Inflammatory macrophage treated with lipopolysaccharide for 4 hours (primary cell): ENCODE measurements around the gene FRMD4B.

ENCODE experiments used
- DNase-seq: peaks from one replicate; pipeline ENCODE4 v3.0.0-alpha.2; 2020

The FRMD4B gene

DNA sequence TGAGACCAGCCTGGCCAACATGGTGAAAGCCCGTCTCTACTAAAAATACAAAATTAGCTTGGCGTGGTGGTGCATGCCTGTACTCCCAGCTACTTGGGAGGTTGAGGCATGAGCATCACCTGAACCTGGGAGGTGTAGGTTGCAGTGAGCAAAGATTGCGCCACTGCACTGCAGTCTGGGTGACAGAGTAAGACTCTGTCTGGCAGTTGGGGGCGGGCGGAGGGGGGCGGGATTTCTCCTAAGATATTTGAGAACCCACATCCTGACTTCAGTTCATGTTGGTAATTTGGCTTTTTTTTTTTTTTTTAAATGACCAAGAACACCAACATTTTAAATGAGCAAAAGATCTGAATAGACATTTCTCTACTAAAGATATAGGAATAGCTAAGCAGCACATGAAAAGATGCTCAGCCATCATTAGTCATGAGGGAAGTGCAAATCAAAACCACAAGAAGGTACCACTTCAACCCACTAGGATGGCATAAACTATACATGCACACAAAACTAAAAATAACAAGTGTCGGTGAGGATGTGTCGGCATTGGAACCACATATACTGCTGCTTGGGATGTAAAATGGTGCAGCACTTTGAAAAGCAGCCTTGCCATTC lies 187.9 kb downstream of the FRMD4B start:
- DNase-seq: no peak

DNA sequence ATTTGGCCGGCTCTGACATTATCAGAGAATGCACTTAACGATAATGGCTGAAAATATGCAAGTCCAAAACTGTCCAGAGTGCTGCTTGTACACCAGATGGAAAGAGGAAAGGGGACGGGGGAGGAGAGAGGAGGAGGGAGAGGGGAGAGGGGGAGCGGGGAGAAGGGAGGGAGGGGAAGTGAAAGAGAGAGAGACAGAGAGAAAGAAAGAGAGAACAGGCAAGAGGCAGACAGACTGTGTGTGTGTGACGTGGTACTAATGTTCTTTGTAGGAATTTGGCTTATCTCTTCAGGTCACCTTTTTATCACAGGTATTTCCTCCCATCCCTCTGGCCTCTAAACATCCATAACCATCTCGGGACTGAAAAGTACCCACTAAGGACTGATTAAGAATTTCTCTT lies 188.4 kb downstream of the FRMD4B start:
- DNase-seq: no peak

DNA sequence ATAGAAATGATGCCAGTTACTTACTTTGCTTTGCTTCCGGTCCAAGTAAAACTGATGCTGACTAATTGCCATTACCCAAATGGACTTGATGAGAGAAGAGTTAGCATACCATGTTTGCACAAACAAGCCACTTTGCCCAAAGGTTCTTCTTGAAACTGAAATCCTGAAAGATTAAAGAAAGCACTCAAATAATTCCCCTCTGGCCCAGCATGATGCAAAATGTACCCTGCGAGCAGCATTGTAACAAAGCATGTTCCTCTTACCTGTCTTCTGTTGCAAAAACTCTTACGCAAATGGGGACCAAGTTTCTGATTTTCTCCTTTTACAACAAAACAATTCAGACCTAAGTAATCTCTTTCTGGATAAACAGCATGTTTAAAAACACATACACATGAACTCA lies 189.0 kb downstream of the FRMD4B start:
- DNase-seq: no peak

DNA sequence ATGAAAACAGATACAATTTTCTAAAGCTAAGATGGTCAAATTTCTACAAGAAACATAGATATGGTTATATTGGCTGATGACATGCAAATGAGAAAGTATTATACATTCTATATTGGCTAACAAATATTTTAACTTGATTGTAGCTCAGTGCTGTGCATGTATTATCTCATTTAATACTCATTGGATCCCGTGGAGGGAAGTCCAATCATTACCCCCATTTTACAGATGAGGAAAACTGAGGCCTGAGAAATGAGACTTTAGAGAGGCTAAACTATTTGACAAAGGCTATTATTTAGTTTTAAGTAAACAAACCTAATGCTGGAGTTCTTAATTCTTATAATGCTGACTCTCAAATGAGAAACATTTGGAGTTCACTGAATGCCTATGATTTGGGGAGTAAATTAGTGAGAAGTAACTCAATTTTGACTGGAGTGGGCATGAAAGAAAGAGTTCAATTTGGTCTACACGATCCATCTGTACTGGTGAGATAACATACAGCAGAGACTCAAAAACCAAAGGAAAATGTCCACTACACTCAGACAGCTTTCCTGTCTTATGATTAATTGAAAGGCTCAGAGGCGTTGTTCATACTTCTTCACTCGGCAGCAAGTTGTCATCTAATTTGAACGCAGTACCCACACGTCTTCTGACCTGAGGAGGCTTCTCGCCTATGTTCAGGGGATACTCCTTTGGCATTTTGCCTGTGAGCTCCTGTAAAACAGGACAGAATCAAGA lies 191.3 kb downstream of the FRMD4B start:
- DNase-seq: no peak

DNA sequence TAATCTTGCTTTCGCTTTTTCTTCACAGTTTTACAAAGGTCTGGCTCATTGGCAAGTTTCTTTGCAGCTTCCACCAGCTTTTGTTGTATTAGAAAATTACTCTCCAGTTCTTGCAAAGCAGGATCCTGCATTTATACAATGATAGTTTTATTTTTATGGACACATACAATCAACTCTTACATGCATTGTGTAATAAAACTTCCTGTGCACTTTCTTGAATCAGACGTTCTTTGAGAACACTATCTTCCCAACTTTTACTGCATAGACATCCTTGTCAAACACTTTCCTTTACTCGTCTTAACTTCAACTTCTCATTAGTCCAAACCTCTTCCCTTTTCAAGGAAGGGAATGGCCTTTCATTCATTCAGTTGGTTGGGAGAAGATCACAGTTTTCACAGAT lies 192.1 kb downstream of the FRMD4B start:
- DNase-seq: no peak

DNA sequence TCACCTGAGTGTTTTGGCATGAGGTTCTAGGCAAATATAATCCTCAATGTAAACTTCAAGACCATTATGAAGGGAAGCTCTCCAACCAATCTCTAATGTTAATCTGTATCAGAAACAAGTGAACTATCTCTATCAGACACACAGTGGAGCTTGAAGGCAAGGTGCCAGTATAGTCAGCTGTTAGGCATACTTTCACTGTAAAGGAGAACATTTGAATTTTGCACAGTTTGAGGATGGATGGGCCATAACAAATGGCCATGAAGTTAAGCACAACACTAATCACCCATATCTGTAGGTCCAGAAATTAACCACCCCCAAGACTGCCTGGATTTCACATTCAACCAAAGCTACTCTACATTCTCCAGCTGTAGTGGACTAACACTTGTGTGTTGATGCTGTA lies 194.4 kb downstream of the FRMD4B start:
- DNase-seq: no peak

DNA sequence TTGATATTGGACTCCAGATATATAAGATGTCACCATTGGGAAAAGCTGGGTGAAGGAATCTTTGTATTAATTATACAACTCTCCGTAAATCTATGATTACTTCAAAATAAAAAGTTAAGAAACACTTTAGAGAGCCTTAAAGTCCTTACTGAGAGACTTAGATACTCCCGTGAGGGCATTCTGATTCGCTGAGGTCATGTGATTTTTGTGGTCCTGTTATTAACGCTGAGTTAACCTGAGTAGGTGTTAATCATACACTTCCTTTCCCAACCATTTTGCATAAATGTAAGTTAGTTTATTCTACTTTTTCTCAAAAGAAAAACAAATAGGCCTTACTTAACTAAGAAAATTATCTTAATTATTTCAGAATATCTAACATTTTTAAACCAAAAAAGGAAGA lies 196.4 kb downstream of the FRMD4B start:
- no peak for DNase-seq

DNA sequence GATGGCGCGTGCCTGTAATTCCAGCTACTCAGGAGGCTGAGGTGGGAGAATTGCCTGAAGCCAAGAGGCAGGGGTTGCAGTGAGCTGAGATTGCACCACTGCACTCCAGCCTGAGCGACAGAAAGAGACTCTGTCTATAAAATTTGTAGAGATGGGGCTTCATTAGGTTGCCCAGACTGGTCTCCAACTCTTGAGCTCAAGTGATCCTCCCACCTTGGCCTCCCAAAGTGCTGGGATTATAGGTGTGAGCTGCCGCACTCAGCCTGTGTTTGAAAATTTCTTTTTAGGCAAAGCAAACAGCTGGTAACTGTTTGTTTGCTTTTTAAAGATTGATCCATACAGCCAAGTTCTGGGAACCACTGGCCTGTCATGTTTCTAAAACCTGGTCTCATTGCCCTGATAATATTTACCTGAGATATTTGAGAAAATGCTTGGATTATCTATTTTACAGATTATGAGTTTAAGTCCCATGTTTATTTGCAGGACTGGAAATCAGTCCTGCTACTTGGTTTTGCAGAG lies 199.3 kb downstream of the FRMD4B start:
- no peak for DNase-seq

DNA sequence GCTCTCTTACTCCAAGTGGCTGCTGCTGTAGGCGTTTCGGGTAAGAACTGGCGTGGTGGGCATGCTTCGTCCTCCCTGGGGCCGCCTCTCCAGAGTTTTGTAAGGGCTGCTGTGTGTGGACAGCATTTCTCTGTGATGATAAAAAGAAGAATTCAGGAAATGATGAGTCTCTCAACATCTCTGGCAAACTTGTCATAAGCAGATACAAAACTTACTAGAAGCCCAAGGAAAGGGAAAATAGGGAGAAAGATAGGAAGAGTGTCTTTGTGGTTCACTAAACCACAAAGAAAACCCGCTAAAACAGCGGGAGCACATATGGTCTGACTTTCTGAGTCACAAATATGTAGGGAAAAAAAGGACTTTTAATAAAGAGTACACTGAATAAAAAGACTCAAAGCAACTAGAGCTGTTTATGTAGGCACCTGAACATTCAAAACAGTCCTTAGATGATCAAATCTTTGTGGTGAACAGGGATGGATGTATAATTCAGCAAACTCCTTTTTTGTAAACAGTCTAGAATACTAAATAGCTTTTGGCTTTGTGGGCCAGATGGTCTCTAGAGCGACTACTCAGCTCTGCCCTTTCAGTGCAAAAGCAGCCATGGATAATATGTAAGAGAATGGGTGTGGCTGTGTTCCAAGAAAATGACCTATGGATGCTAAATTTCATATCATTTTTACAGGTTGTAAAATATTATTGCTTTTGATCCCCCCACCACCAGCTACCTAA lies 203.1 kb downstream of the FRMD4B start:
- no peak for DNase-seq

DNA sequence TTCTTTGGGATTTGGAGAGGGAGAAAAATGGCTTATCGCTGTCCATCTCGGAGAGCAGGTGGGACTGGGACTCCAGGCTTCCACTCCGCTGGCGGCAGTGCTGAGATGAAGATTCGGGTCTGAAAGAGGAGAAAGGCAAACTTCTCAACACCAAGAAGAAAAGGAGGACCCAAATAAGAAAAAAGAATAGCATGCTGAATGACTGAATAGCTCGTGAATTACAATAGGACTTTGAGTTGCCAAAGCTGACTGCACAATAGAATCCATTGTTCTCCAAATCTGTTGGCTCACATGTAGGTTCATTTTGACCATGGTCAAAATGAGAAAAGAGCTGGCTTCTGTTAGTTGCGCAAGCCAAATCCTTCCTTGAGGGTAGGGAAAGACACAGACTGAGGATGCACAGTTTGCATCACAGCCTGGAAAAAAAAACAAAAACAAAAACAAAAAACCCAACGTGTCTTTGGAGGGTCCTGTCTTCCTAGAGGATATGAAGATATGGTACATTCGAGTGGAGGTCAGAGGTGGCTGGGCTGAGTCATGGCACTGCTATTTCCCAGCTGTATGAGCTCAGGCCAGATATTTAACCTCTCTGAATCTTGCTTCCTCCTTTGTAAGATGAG lies 204.2 kb downstream of the FRMD4B start:
- DNase-seq: no peak

DNA sequence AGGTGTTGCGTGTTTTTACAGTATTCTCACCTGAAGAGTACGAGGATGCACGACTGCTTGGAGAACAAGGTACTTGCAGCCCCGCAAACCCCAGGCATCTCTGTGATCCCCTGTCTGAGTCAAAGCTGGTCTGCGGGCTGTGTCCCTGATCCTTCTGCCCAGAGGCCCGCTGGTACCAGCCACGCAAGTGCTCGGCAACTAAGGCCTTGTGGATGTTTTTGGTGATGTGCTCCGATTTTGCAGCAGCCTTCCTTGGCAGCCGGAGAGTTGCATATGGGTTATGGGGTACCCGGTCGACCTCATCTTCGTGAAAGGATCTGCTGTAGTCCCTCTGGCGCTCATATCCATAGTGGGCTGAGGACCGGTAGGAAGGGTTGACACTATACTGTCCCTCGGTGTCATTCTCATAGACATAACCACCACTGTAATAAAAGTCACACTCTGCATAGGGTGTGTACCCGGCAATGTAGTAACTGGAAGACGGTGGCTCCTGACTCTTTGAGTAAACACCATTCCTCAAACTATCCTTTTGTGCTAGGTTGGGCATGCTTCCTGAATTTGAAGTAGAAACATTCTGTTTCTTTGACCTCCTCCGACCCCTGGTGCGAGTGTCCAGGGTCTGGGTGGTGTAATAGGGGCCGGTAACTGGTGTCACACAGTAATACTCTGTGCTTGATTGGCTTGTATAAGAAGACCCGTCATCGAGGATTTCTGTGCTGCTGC lies 204.9 kb downstream of the FRMD4B start:
- DNase-seq: no peak

DNA sequence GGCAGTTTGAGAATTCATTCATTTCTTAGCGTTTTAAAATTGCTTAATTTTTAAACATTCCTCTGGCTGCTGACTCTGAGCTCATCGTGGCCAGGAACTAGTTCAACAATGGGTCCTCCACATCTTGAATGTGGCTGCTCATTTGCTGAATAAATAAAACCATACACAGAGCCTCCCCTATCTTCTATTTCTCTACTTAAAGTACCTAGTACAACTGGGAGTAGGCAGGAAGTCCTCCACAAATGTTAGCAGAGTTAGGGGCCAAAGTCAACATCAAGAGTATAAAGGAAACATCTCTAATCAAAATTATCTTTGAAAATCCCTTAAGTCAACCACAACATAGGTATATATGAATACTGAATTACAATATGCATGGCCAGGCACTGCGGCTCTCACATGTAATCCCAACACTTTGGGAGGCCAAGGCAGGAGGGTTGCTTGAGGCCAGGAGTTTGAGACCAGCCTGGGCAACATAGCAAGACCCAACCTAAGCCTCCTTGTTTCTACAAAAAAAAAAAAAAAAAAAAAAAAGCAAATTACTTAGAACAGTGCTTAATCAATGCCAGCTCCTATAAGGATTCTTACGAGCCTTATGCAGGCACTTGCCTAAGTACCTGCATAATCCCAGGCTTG lies 206.0 kb downstream of the FRMD4B start:
- DNase-seq: no peak

DNA sequence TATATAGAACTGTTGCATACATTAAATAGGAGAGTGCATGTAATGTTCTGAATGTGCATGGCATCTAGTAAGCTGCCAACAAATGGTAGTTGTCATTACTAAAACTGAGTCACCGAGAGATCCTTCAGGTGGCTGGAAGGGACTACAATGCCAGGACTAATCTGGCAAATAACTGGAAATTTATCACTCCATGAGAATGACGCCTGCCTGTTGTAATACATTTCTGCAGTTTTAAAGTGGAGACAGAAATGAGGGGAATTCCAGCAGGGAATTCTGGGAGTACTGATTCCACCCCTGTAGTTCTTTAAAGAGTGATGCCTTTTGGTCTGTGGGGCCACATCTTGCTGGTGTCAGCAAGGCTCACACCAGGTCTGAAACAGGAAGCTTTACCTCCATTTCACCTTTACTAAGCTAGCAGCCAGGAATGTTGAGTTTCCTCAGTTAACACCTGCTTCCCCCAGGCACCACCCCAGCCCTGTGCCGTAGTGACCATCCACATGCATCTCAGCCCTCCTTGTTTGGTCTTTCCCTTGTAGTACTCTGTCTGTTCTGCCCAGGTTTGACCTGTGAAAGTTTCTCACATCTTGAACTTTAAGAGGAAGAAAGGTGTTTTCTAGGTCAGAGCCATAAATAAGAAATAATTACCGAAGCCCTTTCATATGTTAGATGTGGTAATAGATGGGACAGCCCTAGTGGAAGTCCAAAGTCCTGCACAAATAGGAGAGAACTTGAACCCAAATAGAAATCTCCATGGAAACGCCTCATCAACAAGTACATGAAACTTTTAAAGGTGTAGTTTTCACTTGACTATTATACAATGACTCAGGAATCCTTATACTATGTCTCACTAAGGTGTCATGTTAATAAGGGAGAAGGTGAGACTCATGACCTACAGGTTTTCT lies 206.8 kb downstream of the FRMD4B start:
- no peak for DNase-seq

DNA sequence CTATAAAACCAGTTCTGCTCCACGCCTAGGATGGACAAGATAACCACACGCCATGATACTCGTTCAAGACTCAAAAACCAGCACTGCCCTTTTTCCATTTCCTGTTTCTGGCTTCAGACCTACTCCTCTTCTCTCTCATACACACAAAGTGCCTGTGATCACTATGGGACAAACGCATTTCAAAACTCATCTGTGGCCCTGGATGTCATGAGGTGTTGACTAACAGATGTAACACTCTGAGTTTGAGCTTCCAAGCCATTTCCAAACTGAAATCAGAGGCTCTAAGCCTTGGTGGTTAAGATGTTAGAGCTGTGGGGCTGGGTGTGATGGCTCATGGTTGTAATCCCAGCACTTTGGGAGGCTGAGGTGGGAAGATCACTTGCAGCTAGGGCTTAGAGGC lies 207.8 kb downstream of the FRMD4B start:
- peak; percentile 36 for DNase-seq

DNA sequence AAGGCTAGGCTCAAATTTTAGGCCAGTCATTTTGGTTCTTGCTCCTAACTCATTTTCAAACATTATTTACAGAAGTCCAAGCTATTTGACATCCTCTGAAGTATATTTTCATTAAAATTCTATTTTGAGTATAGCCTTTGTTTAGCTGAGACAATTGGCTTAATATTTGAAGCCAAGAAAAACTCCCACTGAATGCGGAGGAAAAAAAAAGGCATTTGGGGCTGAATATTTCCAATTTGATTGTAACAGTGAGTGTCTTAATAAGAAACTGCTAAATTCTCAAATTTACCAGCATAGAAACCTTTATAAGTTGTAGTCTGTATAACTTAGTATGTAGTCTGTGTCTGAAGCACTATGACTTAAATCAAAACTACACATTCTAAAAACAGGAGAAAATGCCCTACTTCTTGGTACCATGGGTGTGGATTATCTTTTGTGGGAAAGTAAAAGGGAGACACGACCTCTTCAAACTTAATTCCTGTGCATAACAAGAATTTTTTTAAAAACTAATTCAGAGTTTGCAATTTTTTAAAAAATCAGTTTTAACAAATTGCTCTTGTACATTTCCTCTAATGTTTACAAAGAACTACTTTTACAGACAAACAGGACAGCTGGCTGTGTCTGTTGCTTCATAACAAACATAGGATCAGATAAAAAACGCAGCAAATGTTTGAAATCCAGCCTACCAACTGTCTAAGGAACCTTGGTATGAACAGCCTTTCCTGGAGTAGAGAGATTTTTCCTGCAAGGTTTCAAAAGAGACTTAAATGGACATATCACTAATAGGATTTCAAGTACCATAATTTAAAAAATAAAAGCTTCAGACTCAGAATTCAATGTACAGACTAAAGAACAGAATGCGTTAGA lies 210.8 kb downstream of the FRMD4B start:
- DNase-seq: no peak

DNA sequence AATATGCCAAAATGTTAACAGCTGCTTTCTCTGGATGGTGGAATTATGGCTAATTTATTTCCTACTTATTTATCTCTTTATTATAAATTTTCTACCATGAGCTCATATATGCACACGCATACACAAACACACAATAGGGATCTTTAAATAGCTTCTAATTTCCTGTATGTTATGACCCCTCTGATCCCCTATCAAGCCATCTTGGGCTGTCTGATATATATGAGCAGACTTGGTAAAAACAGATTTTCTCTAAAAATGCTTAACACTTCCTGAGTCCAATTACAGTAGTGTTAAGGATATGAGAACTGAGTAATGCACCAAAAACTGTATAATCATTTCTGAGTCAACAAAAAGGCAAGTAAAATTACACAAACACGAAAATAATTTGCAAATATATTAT lies 211.4 kb downstream of the FRMD4B start:
- DNase-seq: no peak

DNA sequence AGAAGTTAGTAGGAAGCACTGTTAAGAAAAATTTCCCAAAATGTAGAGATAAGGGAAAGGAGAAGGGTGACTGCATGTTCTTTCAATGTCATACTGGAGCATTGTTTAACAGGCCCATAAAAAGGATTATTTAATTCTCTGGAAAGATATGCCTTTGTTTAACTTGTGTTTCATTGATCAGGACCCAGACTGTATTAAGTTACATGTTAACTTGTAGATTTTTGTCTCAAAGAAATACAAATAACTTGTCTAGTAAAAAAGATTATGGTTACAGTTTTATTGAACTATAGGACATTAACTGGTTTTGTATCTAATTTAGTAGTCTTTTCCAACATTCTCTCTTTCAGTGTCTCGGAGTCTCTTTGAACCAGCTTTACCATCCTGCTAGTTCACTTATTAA lies 213.8 kb downstream of the FRMD4B start:
- no peak for DNase-seq

DNA sequence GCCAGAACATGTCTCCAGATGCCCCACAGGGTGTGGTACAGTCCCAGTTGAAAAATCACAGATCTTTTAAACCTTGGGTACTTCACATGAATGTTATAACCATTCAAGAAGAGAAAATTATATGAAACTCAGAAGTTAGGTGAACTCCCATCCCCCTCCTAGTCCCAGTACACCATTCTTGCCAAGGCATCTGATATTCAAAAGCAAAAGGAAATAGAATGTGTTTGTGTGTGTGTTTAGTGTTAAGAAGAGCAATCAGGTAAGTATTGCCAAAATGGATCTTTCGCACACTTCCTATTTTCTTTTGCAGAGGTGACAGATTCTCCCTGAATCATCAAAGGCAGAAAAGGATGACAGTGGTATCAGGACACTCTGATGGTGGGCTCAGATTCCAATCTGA lies 219.4 kb downstream of the FRMD4B start:
- no peak for DNase-seq

DNA sequence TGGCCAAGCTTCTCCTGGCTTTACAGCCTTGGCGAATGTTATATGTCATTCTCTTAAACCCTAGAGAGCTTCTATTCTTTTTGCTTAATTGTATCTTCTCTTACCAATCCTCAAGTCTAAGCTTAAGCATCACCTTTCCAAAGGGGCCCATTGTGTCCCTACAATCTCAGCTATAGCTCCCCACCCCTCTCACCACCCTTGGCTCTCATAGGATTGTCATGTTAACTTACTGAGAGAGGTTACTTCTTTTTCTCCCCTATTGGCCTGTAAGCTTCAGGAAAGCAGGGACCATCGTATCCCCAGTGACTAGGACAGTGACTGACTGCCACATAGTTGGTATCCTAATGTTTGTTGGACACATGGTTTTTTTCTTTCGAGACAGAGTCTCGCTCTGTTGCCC lies 220.1 kb downstream of the FRMD4B start:
- no peak for DNase-seq

DNA sequence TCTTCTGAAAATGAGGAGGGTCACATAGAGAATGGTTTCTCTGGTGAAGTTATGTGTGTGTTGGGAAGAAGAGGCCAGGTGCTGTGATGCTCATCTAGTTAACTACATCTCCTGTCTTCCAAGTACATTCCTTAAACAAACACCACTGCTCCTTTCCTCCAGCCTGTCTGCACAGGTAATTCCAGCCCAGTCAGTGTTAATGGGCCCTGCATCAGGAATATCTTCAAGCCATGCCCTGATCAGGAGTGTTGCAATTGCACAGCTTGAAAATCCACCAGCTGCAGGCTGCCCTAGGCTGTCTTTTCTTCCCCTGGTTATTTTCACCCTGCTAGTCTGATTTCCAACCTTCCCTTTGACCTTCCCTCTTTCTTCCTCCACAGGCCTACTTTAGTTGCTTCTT lies 221.6 kb downstream of the FRMD4B start:
- DNase-seq: no peak
